B cell (primary cell): ENCODE measurements around the gene MARK2. TPM values are rescaled to one million over a fixed set of nuclear protein-coding genes. Genes with fewer than 3 reads are reported as not detected.

Source experiments
- ATAC-seq: fragments of 200-7000 bp; cut with Tn5 transposase; one replicate; pipeline ENCODE4 v1.10.0; 2021; ENCODE audit warnings: low read depth, mild to moderate bottlenecking, moderate number of reproducible peaks, moderate library complexity
- CTCF ChIA-PET: fragments of 350-600 bp; sonication (Branson Sonifier 250); formaldehyde crosslinking; loops from one replicate; lab custom pipeline; 2021; ENCODE audit warnings: antibody characterized with exemption, inconsistent platforms; lab: Charles Lee
- POLR2A ChIA-PET: fragments of 350-600 bp; sonication (Branson Sonifier 250); formaldehyde crosslinking; loops from one replicate; lab custom pipeline; 2021; ENCODE audit warnings: antibody characterized with exemption; lab: Charles Lee
- DNase-seq: peaks from one replicate; pipeline ENCODE4 v3.0.0; 2013
- H2AFZ ChIP-seq: 2 replicates; pipeline ENCODE4 v1.6.1; 2012; ENCODE audit warnings: mild to moderate bottlenecking, low read depth, low read length; ENCODE audit not compliant: insufficient read depth, poor library complexity, severe bottlenecking
- H3K27ac ChIP-seq, 2 donors: 1 replicate in 1 of 2; 2 replicates in 1 of 2; pipeline ENCODE4 v1.5.1; 2012 to 2013; ENCODE audit warnings: low read length in 2 of 2, mild to moderate bottlenecking in 2 of 2, moderate library complexity in 1 of 2
- H3K27me3 ChIP-seq, 4 experiments: fragments of 200-600 bp in 1 of 4; sonication (generic) in 1 of 4; replicated peaks in 1 of 4; 1 replicate in 2 of 4; 2 replicates in 2 of 4; pipeline versions ENCODE4 v1.6.1 to v1.7.0; 2013 to 2016; ENCODE audit warnings: low read length in 3 of 4, mild to moderate bottlenecking in 2 of 4, mixed read lengths in 1 of 4, moderate library complexity in 1 of 4; ENCODE audit not compliant: insufficient read depth in 4 of 4, control insufficient read depth in 3 of 4; ENCODE audit errors: control extremely low read depth in 1 of 4
- H3K36me3 ChIP-seq, 2 experiments: replicated peaks in 1 of 2; 1 replicate in 1 of 2; 2 replicates in 1 of 2; pipeline versions ENCODE4 v1.6.1 to v1.7.1; 2013; ENCODE audit warnings: low read length in 1 of 2; ENCODE audit not compliant: insufficient read depth in 2 of 2, control insufficient read depth in 1 of 2; ENCODE audit errors: control extremely low read depth in 1 of 2, extremely low read depth in 1 of 2
- H3K4me1 ChIP-seq, 2 donors: fragments of 200-600 bp in 1 of 2; sonication (generic) in 1 of 2; 1 replicate in 1 of 2; 2 replicates in 1 of 2; pipeline versions ENCODE4 v1.5.1 to v1.6.1; 2013 to 2017; ENCODE audit warnings: low read length in 2 of 2; ENCODE audit not compliant: control insufficient read depth in 2 of 2, insufficient read depth in 2 of 2
- H3K4me2 ChIP-seq: replicated peaks from 2 replicates; pipeline ENCODE3; 2012; ENCODE audit warnings: mild to moderate bottlenecking, low read depth, low read length; ENCODE audit not compliant: poor library complexity, severe bottlenecking
- H3K4me3 ChIP-seq, 5 experiments: fragments of 200-600 bp in 1 of 5; sonication (generic) in 1 of 5; 1 replicate in 3 of 5; 2 replicates in 2 of 5; pipeline versions ENCODE4 v1.5.1 to v1.7.0; 2011 to 2016; ENCODE audit warnings: low read length in 4 of 5, mild to moderate bottlenecking in 4 of 5, low read depth in 2 of 5, control low read depth in 1 of 5, moderate library complexity in 1 of 5; ENCODE audit not compliant: insufficient read depth in 1 of 5; ENCODE audit errors: control extremely low read depth in 1 of 5, extremely low read depth in 1 of 5
- H3K79me2 ChIP-seq: fragments of 200-600 bp; sonication (generic); one replicate; pipeline ENCODE4 v1.6.0; 2016; ENCODE audit warnings: low read length; ENCODE audit not compliant: control insufficient read depth, insufficient read depth
- H3K9ac ChIP-seq: fragments of 200-600 bp; sonication (generic); 2 replicates; pipeline ENCODE4 v1.6.1; 2017; ENCODE audit warnings: mild to moderate bottlenecking, low read length, moderate library complexity
- H3K9me3 ChIP-seq, 3 donors: one replicate each; pipeline versions ENCODE4 v1.6.1 to v1.7.1; 2013; ENCODE audit warnings: low read length in 2 of 3; ENCODE audit not compliant: control insufficient read depth in 2 of 3, insufficient read depth in 1 of 3; ENCODE audit errors: control extremely low read depth in 1 of 3
- H4K20me1 ChIP-seq: 2 replicates; pipeline ENCODE4 v1.6.0; 2012; ENCODE audit warnings: mild to moderate bottlenecking, low read length; ENCODE audit not compliant: insufficient read depth, control insufficient read depth, poor library complexity, severe bottlenecking
- H3K27ac Mint-ChIP-seq: one replicate; pipeline ENCODE4 v1.8.0; 2021; ENCODE audit warnings: mixed read lengths
- H3K27me3 Mint-ChIP-seq: one replicate; pipeline ENCODE4 v1.8.0; 2021; ENCODE audit warnings: mixed read lengths
- H3K4me1 Mint-ChIP-seq: one replicate; pipeline ENCODE4 v1.8.0; 2021; ENCODE audit warnings: mixed read lengths
- H3K4me3 Mint-ChIP-seq: one replicate; pipeline ENCODE4 v1.8.0; 2021; ENCODE audit warnings: mixed read lengths
- H3K9me3 Mint-ChIP-seq: one replicate; pipeline ENCODE4 v1.8.0; 2022; ENCODE audit warnings: mixed read lengths; ENCODE audit not compliant: insufficient read depth
- CTCF ChIP-seq: fragments of 200-600 bp; IDR thresholded peaks from one replicate; pipeline ENCODE4 v1.8.0; 2022; ENCODE audit warnings: antibody characterized with exemption, mild to moderate bottlenecking
- EZH2 ChIP-seq: IDR thresholded peaks from 2 replicates; pipeline ENCODE4 v1.6.1; 2012; ENCODE audit warnings: borderline replicate concordance, low read depth, mild to moderate bottlenecking, moderate library complexity, low read length; ENCODE audit not compliant: insufficient read depth, poor library complexity, severe bottlenecking
- WGBS: methylation state at CpG from one replicate; pipeline ENCODE4 v1.1.5; 2013; ENCODE audit warnings: missing lambda C conversion rate; ENCODE audit not compliant: insufficient coverage; 5-methylcytosine and 5-hydroxymethylcytosine counted together
- intact Hi-C: fragments of 100-400 bp; cut with micrococcal nuclease; formaldehyde crosslinking; loops from one replicate; pipeline ENCODE4 v1.10.0; 2022
- polyA plus RNA-seq: library from polyadenylated mRNA; depleted of rRNA; stranded (reverse); fragments of >200 nt; gene quantifications from 2 replicates; pipeline ENCODE4 v1.2.3, GENCODE V29; 2012
- total RNA-seq, 2 donors: library from RNA; stranded (reverse); fragments of 120-200 nt in 1 of 2; gene quantifications; 1 replicate in 1 of 2; 2 replicates in 1 of 2; pipeline versions ENCODE4 v1.2.3 to v1.2.4, GENCODE V29; 2013 to 2022

Gene MARK2
- total and polyA plus RNA-seq, 2 donors (not counting 1 experiment from before 2014, with no cell fraction given): 47.2 to 58.1 TPM

GRCh38 chr11:63911440-63911839 is 72.5 kb downstream of the MARK2 start:
- Histone ChIP-seq H3K27ac (no peak overlapping the region), H3K9me3 (peaks cover 0 to 4% (median 0%) of the 10 kb centered on the region in 3 donors), H3K79me2 (no peaks in the 10 kb centered on the region), H2AFZ (no peak overlapping the region), H4K20me1 (peaks cover 44% of the 10 kb centered on the region), H3K27me3 (peaks cover 0 to 21% (median 6%) of the 10 kb centered on the region in 4 experiments), H3K9ac (no peak overlapping the region), H3K4me3 (no peak overlapping the region), H3K4me2 (no peak overlapping the region), H3K36me3 (peaks cover 3 to 31% of the 10 kb centered on the region in 2 experiments), H3K4me1 (peaks cover 9 to 12% of the 10 kb centered on the region in 2 donors)
- Mint-ChIP-seq H3K9me3 (no peaks in the 10 kb centered on the region), H3K4me3 (no peak overlapping the region), H3K27me3 (peaks cover 6% of the 10 kb centered on the region), H3K4me1 (peaks cover 6% of the 10 kb centered on the region), H3K27ac (no peak overlapping the region)
- TF ChIP-seq EZH2 (no peak), CTCF (no peak)
- intact Hi-C loops: no loop called here
- ATAC-seq (no peak), DNase-seq (no peak)
- ChIA-PET POLR2A (no interaction called here), CTCF (interaction anchor here (0.6 kb wide), 1 partner anchor 171 kb away, joined by 3 read pairs; no protein-coding TSS in a partner anchor)
- 88% methylated on average over 8 of the region's 8 CpGs for WGBS

GRCh38 chr11:63911876-63912275 is 73.0 kb downstream of the MARK2 start:
- no peak overlapping the region for H2AFZ ChIP-seq
- H3K27me3 Mint-ChIP-seq: peaks cover 6% of the 10 kb centered on the region
- no peak overlapping the region for H3K4me3 ChIP-seq
- no peak overlapping the region for H3K9ac ChIP-seq
- peaks cover 2 to 29% of the 10 kb centered on the region in 2 experiments for H3K36me3 ChIP-seq
- ATAC-seq: no peak
- H3K4me2 ChIP-seq: no peak overlapping the region
- no peaks in the 10 kb centered on the region for H3K79me2 ChIP-seq
- intact Hi-C loops: no loop called here
- peaks cover 0 to 4% (median 0%) of the 10 kb centered on the region in 3 donors for H3K9me3 ChIP-seq
- POLR2A ChIA-PET: no interaction called here
- TF ChIP-seq CTCF (no peak), EZH2 (no peak)
- H4K20me1 ChIP-seq: peaks cover 42% of the 10 kb centered on the region
- peaks cover 12 to 14% of the 10 kb centered on the region in 2 donors for H3K4me1 ChIP-seq
- no peaks in the 10 kb centered on the region for H3K9me3 Mint-ChIP-seq
- H3K4me3 Mint-ChIP-seq: no peak overlapping the region
- H3K4me1 Mint-ChIP-seq: peaks cover 7% of the 10 kb centered on the region
- no peak overlapping the region for H3K27ac ChIP-seq
- 94% methylated on average over 12 of the region's 22 CpGs for WGBS
- H3K27me3 ChIP-seq: peaks cover 0 to 24% (median 6%) of the 10 kb centered on the region in 4 experiments
- H3K27ac Mint-ChIP-seq: no peak overlapping the region
- CTCF ChIA-PET: interaction anchor here (1.2 kb wide), 1 partner anchor 74 kb away, joined by 3 read pairs; no protein-coding TSS in a partner anchor
- DNase-seq: no peak
